Uterus (tissue), 2 donors: ENCODE results near the gene SRPK3.

ENCODE experiments used
- POLR2A ChIP-seq, 2 donors: fragments of 450-650 bp; IDR thresholded peaks; one replicate each; pipeline ENCODE4 v1.6.1; 2016; ENCODE audit warnings: antibody characterized with exemption in 2 of 2, mild to moderate bottlenecking in 1 of 2, moderate library complexity in 1 of 2
- TF ChIP-seq, protein P1 (sequence below), 4 experiments: fragments of 200-600 bp in 2 of 4; fragments of 450-650 bp in 2 of 4; sonication (generic) in 2 of 4; IDR thresholded peaks; one replicate each; pipeline ENCODE4 v1.5.1; 2016 to 2019; ENCODE audit warnings: antibody characterized with exemption in 4 of 4, mild to moderate bottlenecking in 2 of 4, moderate library complexity in 1 of 4

DNA sequence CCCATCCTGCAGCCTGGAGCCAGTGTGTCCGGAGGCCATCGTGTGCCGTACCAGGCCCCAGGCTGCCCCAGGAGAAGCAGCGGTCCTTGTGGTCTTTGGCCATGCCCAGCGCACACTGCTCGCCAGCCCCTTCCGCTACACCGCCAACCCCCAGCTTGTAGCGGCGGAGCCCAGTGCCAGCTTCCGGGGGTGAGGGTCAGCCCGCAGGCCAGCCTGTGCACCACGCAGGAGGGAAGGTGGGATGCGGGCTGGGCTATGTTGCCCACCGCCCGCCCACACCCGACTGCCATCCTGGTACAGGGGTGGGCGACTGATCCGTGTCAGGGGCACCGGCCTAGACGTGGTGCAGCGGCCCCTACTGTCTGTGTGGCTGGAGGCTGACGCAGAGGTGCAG is 7.6 kb upstream of the SRPK3 start:
- no peak for TF ChIP-seq POLR2A (IDR thresholded peaks at IDR 0.05)
- TF ChIP-seq, protein P1, sequence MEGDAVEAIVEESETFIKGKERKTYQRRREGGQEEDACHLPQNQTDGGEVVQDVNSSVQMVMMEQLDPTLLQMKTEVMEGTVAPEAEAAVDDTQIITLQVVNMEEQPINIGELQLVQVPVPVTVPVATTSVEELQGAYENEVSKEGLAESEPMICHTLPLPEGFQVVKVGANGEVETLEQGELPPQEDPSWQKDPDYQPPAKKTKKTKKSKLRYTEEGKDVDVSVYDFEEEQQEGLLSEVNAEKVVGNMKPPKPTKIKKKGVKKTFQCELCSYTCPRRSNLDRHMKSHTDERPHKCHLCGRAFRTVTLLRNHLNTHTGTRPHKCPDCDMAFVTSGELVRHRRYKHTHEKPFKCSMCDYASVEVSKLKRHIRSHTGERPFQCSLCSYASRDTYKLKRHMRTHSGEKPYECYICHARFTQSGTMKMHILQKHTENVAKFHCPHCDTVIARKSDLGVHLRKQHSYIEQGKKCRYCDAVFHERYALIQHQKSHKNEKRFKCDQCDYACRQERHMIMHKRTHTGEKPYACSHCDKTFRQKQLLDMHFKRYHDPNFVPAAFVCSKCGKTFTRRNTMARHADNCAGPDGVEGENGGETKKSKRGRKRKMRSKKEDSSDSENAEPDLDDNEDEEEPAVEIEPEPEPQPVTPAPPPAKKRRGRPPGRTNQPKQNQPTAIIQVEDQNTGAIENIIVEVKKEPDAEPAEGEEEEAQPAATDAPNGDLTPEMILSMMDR (IDR thresholded peaks at IDR 0.05), result no peak
